Fibroblast of peridontal ligament (primary cell): ENCODE results near the gene TTF1.
"Not testable (repeated sequence)": the region's sequence is repeated elsewhere in the genome, so short reads cannot be mapped to it uniquely, and the experiment has no call there.

ENCODE experiments used
- DNase-seq: peaks from one replicate; pipeline ENCODE4 v3.0.0-alpha.2; 2010; ENCODE audit errors: extremely low read depth

The TTF1 gene

DNA sequence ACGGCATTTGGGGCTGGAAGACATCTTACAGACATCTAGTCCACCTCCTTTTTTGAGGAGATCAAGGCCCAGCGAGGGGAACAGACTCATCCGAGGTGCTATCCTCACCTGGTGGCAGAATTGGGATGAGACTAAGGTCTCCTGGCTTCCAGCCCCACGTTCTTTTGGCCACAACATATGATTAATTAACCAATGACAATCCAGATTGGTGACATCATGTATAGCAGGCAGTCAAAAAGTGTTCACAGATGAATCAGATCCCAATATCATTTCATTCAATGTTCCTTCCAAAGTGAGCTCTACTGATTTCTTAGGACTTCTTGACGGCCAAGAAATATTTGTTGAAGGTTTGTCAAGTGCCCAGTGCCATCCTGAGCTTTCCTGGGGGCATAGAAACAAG lies 7.3 kb upstream of the TTF1 start:
- no peak for DNase-seq

DNA sequence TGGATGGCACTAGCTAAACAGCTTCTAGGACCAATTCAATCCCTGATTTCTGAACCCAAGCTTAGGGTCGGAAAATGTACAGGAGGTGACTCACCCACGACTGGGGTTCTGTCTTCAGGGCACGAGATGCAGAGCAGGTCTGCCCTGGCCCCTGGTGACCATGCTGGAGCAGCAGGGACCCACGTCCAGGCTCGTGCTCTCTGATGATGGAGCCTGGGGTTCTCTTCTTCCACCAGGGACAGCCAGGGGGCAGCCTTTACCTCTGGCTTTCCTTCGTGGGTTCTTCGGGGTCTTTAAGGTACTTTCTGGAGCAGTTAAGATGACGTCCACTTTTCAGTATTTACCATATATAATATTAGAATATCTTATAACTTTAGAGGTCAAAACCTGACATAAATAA lies 5.4 kb upstream of the TTF1 start:
- peak; percentile 7 for DNase-seq

DNA sequence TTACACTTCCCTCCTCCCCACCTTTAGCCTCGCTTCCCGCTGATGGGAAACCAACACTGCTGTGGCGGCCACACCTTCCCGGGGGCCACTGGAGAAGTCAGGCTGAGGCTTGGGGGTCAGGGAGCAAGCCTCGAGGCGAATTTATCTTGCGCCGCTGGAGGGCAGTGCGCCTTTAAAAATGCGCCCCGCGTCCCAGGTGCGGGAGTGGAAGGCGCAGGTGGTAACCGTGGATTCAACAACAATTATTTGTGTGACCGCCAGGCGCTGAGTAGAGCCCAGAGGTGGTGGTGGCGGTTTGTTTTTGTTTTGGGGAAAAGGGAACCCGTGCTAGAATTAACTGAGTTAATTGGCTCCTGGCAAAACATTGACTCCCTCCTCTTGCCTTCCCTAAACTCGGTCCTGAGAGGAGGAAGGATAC lies 4.5 kb upstream of the TTF1 start:
- DNase-seq: peak; percentile 15

DNA sequence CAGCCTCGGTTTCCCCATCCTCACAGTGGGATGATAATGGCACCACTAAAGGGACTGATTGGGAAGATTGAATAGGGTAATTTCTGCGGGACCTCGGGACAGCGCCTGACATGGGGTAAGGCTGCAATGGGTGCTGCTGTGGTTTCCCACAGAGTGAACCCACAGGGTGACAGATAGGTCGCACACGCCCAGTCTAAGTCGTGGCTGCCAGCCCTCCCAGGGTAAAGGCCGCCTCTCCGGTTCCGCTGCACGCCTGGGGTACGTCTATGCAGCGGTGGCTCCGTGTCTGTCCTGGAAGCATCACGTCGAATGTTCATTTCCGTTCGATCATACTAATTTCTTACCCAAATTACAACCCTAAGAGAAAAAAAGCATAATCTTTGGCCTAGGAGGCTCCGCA lies 4.0 kb upstream of the TTF1 start:
- DNase-seq: no peak

DNA sequence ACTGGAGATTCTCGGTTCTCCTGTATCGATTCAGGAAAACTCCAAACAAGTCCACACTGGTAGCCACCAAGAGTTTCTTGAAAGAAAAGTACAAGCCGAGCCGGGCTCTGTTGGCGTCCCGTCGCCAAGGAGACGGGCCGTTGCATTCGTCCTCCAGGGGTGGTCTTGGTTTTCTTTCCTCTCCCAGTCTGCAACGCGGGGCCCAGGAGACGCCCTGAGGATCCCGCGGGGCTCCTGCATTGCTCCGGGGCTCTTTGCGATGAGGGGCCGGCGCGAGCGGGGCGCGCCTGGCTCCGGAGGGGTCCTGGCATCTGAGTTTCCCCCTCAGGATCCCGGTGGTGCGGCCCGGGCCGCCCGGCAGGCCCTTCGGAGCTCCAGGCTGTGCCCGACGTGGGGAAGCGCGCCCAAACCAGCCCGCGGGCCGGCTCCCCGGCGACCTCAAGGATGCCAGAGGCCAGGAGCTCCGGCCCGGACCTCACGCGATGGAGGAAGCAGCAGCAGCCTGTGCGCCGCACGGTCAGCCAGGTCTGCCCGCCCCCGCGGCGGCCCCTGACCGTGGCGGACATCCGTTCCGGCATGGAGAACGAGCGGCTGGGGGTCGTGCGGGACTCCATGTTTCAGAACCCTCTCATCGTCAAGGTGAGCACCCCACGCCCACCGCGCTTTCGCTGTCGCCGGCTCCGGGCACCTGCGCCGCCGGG lies 3.3 kb upstream of the TTF1 start, which contains the start of gene CFAP77:
CFAP77 (plus strand) TSS at position 384 of the 701 bp plus-strand sequence; CDS start at position 445, 61 bp downstream.
- DNase-seq: peak; percentile 55

DNA sequence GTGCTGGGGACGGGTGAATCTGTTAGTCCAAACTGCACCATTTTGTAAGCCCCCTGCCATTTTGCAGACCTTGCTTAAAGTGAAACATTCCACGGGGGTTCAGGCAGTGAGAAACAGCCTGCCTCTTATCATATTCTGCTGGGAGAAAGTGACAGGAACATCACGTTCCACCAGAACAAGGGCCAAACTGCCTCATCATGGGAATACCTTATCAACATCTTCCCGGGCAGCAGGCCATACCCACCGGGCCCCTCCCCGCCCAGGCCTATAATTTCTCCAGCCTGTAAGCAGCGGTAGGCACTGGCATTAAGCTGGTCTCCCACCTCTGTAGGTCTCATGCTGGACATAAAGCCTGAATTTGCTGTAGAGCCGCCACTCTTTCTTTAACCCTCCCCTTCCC lies 1.9 kb upstream of the TTF1 start:
- no peak for DNase-seq

DNA sequence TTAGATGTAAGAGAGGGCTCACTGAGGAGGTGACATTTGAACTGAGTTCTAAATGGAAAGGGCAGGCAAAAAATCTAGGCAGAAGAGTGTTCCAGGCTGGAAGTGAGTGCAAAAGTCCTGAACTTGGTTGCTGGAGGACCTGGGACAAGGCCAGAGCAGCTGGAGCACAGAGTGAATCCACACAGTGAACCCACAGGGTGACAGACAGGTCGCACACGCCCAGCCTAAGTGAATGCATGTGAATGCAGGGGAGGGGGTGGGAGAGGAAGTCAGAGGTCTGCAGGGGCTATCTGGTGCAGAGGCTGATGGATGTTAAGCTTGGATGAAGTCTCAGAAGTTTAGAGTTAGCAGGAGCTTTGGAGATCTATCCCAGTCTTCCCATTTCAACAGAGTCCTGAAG lies 556 bp upstream of the TTF1 start:
- DNase-seq: no peak

DNA sequence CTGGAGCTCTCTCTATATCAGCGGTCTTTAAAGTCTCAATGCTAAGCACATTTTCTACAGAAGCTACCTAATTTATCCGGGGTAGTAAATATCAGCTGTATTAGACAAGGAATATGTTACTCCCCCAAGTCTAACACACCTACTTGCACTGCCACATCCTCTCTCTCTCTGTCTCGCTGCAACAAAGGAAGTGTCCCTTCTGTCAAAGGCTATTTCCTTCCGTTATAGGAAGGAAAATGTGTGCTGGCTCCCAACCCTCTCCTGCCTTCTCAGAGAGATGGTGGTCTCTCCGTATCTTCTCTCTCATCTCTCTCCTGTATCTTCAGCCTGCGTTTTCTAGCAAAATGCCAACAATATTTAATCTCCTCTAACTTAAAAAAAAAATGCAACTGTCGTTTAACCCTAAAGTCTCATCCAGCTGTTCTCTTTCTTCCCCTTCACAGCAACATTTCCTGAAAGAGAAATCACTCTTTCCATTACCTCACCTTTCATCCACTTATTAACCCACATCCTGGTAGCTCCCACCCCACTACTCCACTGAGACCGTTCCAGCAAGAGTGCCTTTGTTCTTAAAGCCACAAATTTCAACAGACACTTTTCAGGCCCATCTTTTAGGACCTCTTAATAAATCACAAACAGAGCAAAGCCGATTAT lies 2.3 kb downstream of the TTF1 start:
- no peak for DNase-seq

DNA sequence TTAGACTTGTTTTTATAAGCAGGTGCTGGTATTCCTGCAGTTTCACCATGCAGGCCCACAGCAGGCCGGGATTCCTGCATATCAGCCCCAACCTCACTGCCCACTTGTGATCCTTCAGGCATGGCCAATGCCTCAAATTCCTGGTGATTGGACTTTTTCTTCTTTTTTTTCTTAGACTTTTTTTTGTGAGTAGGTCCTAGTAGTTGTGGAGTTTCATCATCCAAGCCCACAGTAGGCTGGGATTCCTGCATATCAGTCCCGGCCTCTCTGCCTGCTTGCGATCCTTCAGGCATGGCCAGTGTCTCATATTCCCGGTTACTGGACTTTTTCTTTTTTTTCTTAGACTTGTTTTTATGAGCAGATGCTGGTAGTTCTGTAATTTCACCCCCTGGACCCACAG lies 4.8 kb downstream of the TTF1 start:
- no peak for DNase-seq

DNA sequence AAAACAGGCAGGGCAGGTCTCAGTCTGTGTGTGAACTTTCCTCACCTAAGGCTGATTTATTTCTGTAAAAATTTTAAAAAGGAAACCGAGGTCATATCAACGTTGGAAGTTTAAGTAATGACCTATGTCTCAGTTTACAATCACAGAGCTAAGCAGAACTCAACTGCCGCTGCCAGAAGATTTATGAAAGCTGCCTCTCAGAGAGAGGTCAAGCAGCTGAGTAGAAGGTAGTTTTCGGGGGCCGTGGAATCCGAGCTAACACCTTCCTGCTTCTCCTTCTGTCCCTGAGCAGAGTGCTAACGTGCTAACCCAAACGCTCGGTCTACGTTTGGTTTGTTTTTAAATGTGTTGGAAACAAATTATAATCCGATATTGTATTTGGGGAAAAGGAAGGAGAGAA lies 11.1 kb downstream of the TTF1 start:
- no peak for DNase-seq

DNA sequence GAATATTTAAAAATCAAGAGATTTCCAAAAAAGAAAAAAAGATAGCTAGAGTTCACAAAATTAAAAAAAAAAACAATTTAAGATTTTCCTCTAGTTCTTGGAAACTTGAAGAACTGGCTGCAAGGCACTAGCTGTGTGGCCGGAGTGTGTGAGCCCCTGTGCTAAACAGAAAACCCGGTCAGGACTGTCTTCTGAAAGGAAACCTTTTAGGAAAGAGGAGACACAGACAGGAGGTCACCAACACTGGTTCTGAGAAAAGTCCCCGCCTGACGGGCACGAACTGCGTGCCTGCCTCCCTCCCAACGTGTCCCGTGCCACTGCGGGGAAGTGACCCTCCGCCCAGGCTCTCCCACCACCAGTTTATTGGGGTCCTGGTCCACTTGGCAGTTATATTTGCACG lies 15.2 kb downstream of the TTF1 start:
- no peak for DNase-seq

DNA sequence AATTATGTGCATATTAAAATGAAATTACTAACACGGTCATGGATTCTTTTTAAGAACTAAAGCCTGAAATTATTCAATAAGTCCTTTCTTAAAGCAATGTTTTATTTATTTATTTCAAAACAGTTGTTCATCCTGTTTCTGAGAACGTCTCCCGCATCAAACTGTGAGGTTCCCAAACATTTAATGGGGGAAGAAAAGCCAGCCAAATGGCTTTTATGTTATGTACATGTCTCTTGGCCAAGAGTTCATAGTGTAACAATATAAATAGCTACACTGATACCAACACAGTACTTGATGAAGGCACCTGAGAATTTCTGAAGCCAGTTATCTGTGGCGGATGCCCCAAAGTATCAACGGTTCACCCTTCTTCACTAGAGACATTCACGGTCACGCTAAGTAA lies 15.7 kb downstream of the TTF1 start:
- no peak for DNase-seq

DNA sequence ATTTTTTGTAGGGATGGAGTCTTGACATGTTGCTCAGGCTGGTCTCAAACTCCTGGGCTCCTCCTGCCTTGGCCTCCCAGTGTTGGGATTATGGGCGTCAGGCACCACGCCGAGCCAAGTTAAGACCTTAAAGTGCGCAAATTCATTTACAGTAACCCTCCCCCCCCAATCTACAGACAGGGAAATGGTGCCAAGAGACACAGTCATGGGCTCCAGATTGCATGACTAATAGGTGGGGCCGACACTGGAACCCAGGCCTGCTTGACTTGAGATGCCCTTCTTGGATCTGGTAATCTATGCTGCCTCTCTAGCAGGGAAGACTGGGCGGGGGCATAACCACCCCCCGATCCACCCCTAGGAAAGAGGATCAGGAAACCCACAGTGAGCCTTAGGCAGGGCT lies 19.5 kb downstream of the TTF1 start:
- DNase-seq: no peak

DNA sequence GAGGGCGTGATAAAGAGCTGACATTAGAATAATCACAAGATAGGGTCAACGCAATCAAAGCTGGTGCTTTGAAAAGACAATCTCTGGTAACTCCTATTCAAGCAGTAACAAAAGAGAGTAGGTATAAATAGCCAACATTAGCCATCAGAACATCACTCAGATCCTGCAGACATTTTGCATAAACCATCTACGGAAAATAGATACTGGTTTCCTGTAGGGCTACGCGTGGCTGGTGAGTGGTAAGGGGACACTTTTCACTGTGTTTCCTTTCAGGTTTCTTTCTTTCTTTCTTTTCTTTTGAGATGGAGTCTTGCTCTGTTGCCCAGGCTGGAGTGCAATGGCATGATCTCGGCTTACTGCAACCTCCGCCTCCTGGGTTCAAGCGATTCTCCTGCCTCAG lies 22.3 kb downstream of the TTF1 start:
- DNase-seq: no peak

DNA sequence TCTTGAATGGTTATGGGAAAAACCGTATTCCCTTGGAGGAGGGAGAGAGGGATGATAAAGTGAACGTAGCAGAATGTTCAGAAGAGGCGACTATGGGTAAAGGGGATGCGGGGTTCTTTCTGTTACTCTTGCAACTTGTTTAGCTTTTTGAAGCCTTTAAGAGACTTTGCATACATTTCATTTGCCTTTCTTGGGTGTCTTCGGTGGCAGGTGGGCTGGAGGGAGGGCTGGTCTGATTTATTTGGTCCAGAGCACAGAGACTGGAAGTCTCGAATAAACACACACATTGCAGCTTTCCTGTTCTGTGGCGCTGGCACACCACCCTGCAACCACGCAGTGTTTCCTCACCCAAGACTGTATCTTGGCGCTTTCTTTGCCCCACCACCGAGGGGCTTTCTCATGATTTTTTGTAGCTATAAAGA lies 23.2 kb downstream of the TTF1 start:
- no peak for DNase-seq

DNA sequence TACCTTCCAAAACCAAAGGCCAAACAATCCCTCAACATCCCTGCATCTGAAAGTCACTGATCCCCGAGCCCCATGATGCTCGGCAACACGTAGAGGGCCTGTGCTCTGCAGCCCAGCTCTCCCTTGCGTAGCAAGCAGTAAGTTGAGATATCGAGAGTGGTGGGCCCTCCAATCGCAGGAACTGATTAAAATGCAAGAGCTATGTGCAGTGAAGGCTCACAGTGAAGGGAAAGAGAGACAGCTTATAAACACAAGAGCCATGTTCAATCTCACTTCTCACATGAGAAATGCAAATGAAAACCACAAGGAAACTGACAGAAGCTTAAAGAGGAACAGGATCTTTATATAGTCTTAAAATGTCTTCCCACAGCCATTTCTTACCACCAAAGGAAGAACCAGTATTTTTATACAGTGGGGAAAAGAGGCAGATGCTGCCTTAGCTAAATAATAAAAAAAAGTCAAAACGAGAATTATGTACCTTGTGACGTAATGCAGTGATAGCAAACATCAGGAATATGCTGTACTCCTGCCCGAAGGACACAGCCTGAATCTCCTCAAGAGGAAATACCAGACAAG lies 24.6 kb downstream of the TTF1 start:
- no peak for DNase-seq

DNA sequence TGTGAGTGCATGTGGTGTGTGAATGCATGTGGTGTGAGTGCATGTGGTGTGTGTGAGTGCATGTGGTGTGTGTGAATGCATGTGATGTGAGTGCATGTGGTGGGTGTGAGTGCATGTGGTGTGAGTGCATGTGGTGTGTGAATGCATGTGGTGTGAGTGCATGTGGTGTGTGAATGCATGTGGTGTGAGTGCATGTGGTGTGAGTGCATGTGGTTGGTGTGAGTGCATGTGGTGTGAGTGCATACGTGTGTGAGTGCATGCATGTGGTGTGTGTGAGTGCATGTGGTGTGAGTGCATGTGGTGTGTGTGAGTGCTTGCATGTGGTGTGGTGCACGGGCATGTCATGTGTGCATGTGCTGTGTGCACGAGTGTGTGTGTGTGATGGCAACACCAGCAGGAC lies 28.2 kb downstream of the TTF1 start:
- not testable (repeated sequence) for DNase-seq

DNA sequence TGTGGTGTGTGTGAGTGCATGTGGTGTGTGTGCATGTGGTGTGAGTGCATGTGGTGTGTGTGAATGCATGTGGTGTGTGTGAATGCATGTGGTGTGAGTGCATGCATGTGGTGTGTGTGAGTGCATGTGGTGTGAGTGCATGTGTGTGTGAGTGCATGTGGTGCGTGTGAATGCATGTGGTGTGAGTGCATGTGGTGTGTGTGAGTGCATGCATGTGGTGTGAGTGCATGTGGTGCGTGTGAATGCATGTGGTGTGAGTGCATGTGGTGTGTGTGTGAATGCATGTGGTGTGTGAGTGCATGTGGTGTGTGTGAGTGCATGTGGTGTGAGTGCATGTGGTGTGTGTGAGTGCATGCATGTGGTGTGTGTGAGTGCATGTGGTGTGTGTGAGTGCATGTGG lies 28.9 kb downstream of the TTF1 start:
- DNase-seq: not testable (repeated sequence)

DNA sequence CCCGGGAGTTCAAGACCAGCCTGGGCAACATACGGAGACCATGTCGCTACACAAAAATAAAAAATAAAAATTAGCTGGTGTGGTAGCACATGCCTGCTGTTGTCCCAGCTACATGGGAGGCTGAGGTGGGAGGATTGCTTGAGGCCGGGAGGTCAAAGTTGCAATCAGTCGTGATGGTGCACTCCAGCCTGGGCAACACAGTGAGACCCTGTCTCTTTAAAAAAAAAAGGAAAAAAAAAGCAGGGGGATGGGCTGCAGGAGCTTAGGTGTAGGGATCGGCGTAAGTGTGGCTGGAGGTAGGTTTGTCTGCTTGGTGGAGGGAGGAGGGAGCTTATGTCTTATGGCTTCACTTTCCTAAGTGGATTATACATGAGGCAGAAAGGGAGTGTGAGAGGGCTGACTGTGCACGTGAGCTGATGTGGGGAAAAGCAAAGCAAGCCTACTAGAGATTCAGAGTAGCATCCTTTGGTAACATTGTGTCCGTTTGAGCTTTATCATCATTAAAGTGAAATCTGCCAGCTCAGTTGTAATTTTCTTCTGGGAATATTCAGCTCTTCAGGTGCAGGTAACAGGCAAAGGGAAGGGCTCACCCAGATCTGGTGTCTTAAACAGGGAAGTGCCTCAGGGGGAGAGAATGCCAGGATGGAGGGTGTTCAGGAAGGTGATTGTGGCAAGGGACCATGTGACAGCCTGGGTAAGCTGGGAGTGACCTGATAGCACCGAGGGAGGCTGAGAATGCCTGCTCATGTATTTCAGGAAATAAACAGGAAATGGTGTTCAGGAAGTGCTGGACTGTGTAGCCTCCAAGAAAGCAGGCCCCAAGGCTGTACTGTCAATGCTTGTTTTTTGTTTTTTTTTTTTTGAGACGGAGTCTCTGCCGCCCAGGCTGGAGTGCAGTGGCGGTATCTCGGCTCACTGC lies 34.2 kb downstream of the TTF1 start:
- DNase-seq: no peak

DNA sequence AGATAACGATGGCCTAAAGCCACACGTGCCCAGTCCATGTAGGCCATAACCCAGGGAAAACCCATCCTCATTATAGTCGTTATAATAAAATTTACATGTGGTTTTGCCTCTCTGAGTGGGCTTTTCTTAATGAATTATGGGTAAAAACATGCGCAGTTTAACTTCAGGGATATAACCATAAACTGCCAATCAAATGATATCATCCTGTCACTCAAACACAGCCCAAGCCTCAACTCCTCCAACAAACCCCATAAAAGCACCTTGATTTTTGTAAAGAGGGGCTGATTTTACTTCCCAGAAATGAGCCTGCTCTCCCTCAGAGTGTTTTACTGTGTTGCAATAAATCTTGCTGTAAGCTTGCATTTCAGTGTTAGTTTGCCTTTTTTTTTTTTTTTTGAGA lies 36.0 kb downstream of the TTF1 start:
- no peak for DNase-seq

DNA sequence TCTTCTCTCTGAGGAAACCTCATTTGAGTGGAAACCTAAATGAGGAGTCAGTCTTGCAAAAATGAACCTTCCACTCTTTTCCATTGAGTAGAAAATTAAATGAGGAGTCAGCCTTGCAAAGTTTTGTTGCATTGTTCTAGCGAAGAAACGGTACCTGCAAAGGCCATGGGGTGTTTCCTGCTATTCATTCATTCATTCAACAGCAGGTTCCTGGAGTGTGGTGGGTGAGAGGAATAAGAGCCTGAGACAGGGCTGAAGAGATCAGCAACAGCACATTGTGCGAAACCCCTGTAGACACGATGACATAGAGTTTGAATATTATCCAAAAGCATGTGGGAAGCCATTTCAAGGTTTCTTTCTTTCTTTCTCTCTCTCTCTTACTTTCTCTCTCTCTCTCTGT lies 37.2 kb downstream of the TTF1 start:
- DNase-seq: no peak

DNA sequence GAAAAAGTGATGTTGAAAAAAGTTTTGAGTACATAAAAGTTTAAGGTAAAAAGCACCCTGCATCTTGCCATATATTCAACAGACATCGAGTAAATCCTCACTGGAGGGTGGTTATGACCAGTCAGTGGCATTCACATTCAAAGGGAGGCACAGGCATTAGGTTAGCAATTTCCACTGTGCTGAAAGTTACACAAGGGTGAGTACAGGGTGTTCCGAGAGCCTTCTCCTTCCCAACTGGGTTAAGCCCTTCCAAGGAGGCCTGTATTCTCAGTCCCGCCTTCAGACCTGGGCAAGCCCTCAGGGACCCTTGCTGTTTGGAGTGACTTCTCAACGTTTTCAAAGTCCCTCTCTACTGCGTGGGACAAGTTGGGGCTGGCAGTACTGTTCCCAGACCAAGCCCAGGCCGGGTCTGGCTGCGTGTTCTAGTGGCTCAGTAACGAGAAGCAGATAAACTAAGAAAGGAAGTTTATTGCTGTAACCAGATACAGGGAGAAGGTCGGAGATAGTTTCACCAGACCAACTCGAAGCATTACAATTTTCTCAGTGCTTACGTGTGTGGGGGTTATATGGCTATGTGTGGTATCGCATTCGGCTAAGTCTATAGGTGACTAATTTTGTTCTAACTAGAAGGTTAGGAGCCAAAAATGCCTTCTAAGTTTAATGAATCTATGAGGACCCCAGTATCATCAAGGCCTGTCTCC lies 38.9 kb downstream of the TTF1 start:
- DNase-seq: no peak
